GM23248 (cell line): ENCODE measurements around the gene GAB3. TPM values are rescaled to one million over a fixed set of nuclear protein-coding genes. Genes with fewer than 3 reads are reported as not detected.

Experiments used
- DNase-seq: peaks from one replicate; pipeline ENCODE4 v3.0.0-alpha.2; 2015
- H2AFZ ChIP-seq: fragments of 200-600 bp; sonication (generic); 2 replicates; pipeline ENCODE4 v1.6.1; 2016; ENCODE audit warnings: antibody characterized with exemption
- H3F3A ChIP-seq: fragments of 200-600 bp; sonication (generic); 2 replicates; pipeline ENCODE4 v1.6.1; 2016; ENCODE audit warnings: mild to moderate bottlenecking, antibody characterized with exemption, mixed run types; ENCODE audit not compliant: insufficient read depth
- H3K27ac ChIP-seq: fragments of 200-600 bp; sonication (generic); 2 replicates; pipeline ENCODE4 v1.5.1; 2016; ENCODE audit warnings: mild to moderate bottlenecking
- H3K27me3 ChIP-seq: fragments of 200-600 bp; sonication (generic); replicated peaks from 2 replicates; pipeline ENCODE4 v1.6.1; 2016; ENCODE audit warnings: mild to moderate bottlenecking; ENCODE audit not compliant: insufficient read depth
- H3K36me3 ChIP-seq: fragments of 200-600 bp; sonication (generic); 2 replicates; pipeline ENCODE4 v1.6.1; 2016; ENCODE audit warnings: low read depth, mild to moderate bottlenecking
- H3K4me1 ChIP-seq: fragments of 200-600 bp; sonication (generic); 2 replicates; pipeline ENCODE4 v1.6.1; 2016; ENCODE audit warnings: mild to moderate bottlenecking; ENCODE audit not compliant: insufficient read depth
- H3K4me2 ChIP-seq: fragments of 200-600 bp; sonication (generic); one replicate; pipeline ENCODE4 v1.6.1; 2016; ENCODE audit warnings: mild to moderate bottlenecking; ENCODE audit not compliant: unreplicated experiment
- H3K4me3 ChIP-seq: fragments of 200-600 bp; sonication (generic); 2 replicates; pipeline ENCODE4 v1.5.1; 2016; ENCODE audit warnings: mild to moderate bottlenecking
- H3K79me2 ChIP-seq: fragments of 200-600 bp; sonication (generic); 2 replicates; pipeline ENCODE4 v1.6.1; 2016; ENCODE audit warnings: mild to moderate bottlenecking; ENCODE audit not compliant: insufficient read depth
- H3K9ac ChIP-seq: fragments of 200-600 bp; sonication (generic); 2 replicates; pipeline ENCODE4 v1.6.1; 2016; ENCODE audit warnings: mild to moderate bottlenecking
- H3K9me2 ChIP-seq: fragments of 200-600 bp; sonication (generic); 2 replicates; pipeline ENCODE4 v1.6.1; 2016; ENCODE audit warnings: mixed run types, mild to moderate bottlenecking, moderate library complexity; ENCODE audit not compliant: insufficient read depth
- H3K9me3 ChIP-seq: fragments of 200-600 bp; sonication (generic); one replicate; pipeline ENCODE4 v1.6.1; 2017; ENCODE audit warnings: low read depth
- H4K20me1 ChIP-seq: fragments of 200-600 bp; sonication (generic); 2 replicates; pipeline ENCODE4 v1.6.0; 2016; ENCODE audit not compliant: insufficient read depth
- EZH2 ChIP-seq: fragments of 200-600 bp; sonication (generic); IDR thresholded peaks from 2 replicates; pipeline ENCODE4 v1.6.1; 2018; ENCODE audit warnings: antibody characterized with exemption, mild to moderate bottlenecking; ENCODE audit not compliant: insufficient read depth, poor library complexity, severe bottlenecking
- EZH2phosphoT487 ChIP-seq: fragments of 200-600 bp; sonication (generic); IDR thresholded peaks from 2 replicates; pipeline ENCODE4 v1.6.1; 2018; ENCODE audit warnings: antibody characterized with exemption, moderate library complexity, mild to moderate bottlenecking, low read depth; ENCODE audit not compliant: insufficient read depth
- WGBS, 2 experiments: methylation state at CpG; one replicate each; pipeline ENCODE4 v1.1.6; 2015 to 2017; ENCODE audit warnings: low lambda C conversion rate in 2 of 2, low coverage in 1 of 2; ENCODE audit errors: missing lambda C conversion rate in 2 of 2; 5-methylcytosine and 5-hydroxymethylcytosine counted together
- in situ Hi-C: fragments of 300-500 bp; cut with MboI; formaldehyde crosslinking; loops from 2 replicates; pipeline ENCODE4 v1.15.0; 2020
- polyA plus RNA-seq: library from polyadenylated mRNA; unstranded; fragments of >200 nt; fragmentation: Nextera tagmentation; extraction: Ambion mirVana; gene quantifications from 2 replicates; pipeline ENCODE4 v1.2.1, GENCODE V29; 2016
- total RNA-seq: library from RNA; depleted of rRNA; stranded (reverse); fragments of >200 nt; shearing (Covaris generic); gene quantifications from 2 replicates; pipeline ENCODE4 v1.2.3, GENCODE V29; 2014

Gene GAB3
- total and polyA plus RNA-seq, 2 experiments from 2014 or later, result 0.76 to 1.0 TPM

- DNase-seq, result peak; percentile 20
- Histone ChIP-seq H3K9ac (peak overlapping the region; percentile 92), H3K9me2 (no peaks in the 10 kb centered on the region), H3K36me3 (peaks cover 14% of the 10 kb centered on the region; the same call in 1 of the 2 replicates), H3K27ac (peak overlapping the region; percentile 79), H3K4me1 (0 out of 2 replicates have a peak, but pooled peaks cover 3% of the 10 kb centered on the region), H3K9me3 (no peaks in the 10 kb centered on the region), H3K79me2 (peaks cover 37% of the 10 kb centered on the region), H2AFZ (peak overlapping the region; percentile 98), H3K4me2 (peak overlapping the region; percentile 85), H3K4me3 (peak overlapping the region; percentile 96), H4K20me1 (no peaks in the 10 kb centered on the region), H3K27me3 (no peaks in the 10 kb centered on the region), H3F3A (no peaks in the 10 kb centered on the region)
- in situ Hi-C loops, result no loop called here
- TF ChIP-seq EZH2phosphoT487 (no peak), EZH2 (no peak)
- WGBS, 2 experiments, result 4% methylated on average over 11 of the region's 11 CpGs
Observed at GRCh38 chrX:154761977-154762536, 11.2 kb upstream of the GAB3 start.

GRCh38 chrX:154758696-154759095 is 7.8 kb upstream of the GAB3 start:
- TF ChIP-seq EZH2phosphoT487 (no peak), EZH2 (no peak)

GRCh38 chrX:154751669-154752271 is 893 bp upstream of the GAB3 start:
- Histone ChIP-seq H3K36me3 (no peaks in the 10 kb centered on the region), H3K9me3 (no peaks in the 10 kb centered on the region), H3K4me3 (no peak overlapping the region), H3F3A (peaks cover 12% of the 10 kb centered on the region), H3K9me2 (no peaks in the 10 kb centered on the region), H4K20me1 (no peaks in the 10 kb centered on the region), H3K27ac (no peak overlapping the region), H3K4me1 (no peaks in the 10 kb centered on the region), H3K9ac (no peak overlapping the region), H2AFZ (no peak overlapping the region), H3K79me2 (no peaks in the 10 kb centered on the region), H3K27me3 (no peaks in the 10 kb centered on the region), H3K4me2 (no peak overlapping the region)
- 80 to 86% methylated on average over 9 of the region's 9 CpGs for WGBS, 2 experiments
- in situ Hi-C loops, result no loop called here
- no peak for TF ChIP-seq EZH2phosphoT487
- no peak for TF ChIP-seq EZH2
- DNase-seq, result no peak

More at GRCh38 chrX:154758696-154759095, 7.8 kb upstream of the GAB3 start:
- Histone ChIP-seq H3K27me3 (no peaks in the 10 kb centered on the region), H3K9me2 (no peaks in the 10 kb centered on the region), H3K4me2 (no peak overlapping the region), H3K79me2 (peaks cover 7% of the 10 kb centered on the region), H3F3A (peaks cover 1% of the 10 kb centered on the region; the same call in 1 of the 2 replicates), H4K20me1 (no peaks in the 10 kb centered on the region), H3K9me3 (no peaks in the 10 kb centered on the region), H3K9ac (no peak overlapping the region), H3K27ac (no peak overlapping the region), H2AFZ (no peak overlapping the region), H3K36me3 (no peaks in the 10 kb centered on the region), H3K4me1 (0 out of 2 replicates have a peak, but pooled peaks cover 3% of the 10 kb centered on the region), H3K4me3 (no peak overlapping the region)
- in situ Hi-C loops, result no loop called here
- no peak for DNase-seq
- WGBS, 2 experiments, result 69 to 77% methylated on average over 4 of the region's 4 CpGs

- H3K9me2 ChIP-seq, result no peaks in the 10 kb centered on the region
- no peak overlapping the region for H3K4me3 ChIP-seq
- DNase-seq, result no peak
- no peak overlapping the region for H2AFZ ChIP-seq
- no peak overlapping the region for H3K27ac ChIP-seq
- TF ChIP-seq EZH2phosphoT487, result no peak
- no peak for TF ChIP-seq EZH2
- H3F3A ChIP-seq, result peaks cover 12% of the 10 kb centered on the region
- H3K9ac ChIP-seq, result no peak overlapping the region
- whole genome bisulfite sequencing, 2 experiments, result 62 to 69% methylated on average over 5 to 7 of the region's 20 CpGs
- no peaks in the 10 kb centered on the region for H4K20me1 ChIP-seq
- no peaks in the 10 kb centered on the region for H3K36me3 ChIP-seq
- H3K9me3 ChIP-seq, result no peaks in the 10 kb centered on the region
- in situ Hi-C loops, result no loop called here
- no peaks in the 10 kb centered on the region for H3K27me3 ChIP-seq
- no peaks in the 10 kb centered on the region for H3K4me1 ChIP-seq
- no peaks in the 10 kb centered on the region for H3K79me2 ChIP-seq
- H3K4me2 ChIP-seq, result no peak overlapping the region
Observed at GRCh38 chrX:154751203-154751668, 359 bp upstream of the GAB3 start.
